Testis (tissue), 2 donors: Measurements from ENCODE around the gene ISCU.

Experiments used
- POLR2A ChIP-seq: fragments of 450-650 bp; IDR thresholded peaks from one replicate; pipeline ENCODE4 v1.6.1; 2017; ENCODE audit warnings: antibody characterized with exemption, mild to moderate bottlenecking, moderate library complexity
- TF ChIP-seq, protein P1 (sequence below), 3 experiments: fragments of 450-650 bp in 2 of 3; fragments of 200-600 bp in 1 of 3; sonication (generic) in 1 of 3; IDR thresholded peaks; one replicate each; pipeline ENCODE4 v1.5.1; 2016 to 2019; ENCODE audit warnings: antibody characterized with exemption in 3 of 3, mild to moderate bottlenecking in 2 of 3, moderate library complexity in 1 of 3

- TF ChIP-seq, protein P1, sequence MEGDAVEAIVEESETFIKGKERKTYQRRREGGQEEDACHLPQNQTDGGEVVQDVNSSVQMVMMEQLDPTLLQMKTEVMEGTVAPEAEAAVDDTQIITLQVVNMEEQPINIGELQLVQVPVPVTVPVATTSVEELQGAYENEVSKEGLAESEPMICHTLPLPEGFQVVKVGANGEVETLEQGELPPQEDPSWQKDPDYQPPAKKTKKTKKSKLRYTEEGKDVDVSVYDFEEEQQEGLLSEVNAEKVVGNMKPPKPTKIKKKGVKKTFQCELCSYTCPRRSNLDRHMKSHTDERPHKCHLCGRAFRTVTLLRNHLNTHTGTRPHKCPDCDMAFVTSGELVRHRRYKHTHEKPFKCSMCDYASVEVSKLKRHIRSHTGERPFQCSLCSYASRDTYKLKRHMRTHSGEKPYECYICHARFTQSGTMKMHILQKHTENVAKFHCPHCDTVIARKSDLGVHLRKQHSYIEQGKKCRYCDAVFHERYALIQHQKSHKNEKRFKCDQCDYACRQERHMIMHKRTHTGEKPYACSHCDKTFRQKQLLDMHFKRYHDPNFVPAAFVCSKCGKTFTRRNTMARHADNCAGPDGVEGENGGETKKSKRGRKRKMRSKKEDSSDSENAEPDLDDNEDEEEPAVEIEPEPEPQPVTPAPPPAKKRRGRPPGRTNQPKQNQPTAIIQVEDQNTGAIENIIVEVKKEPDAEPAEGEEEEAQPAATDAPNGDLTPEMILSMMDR (IDR thresholded peaks at IDR 0.05): no peak
- no peak for TF ChIP-seq POLR2A
Measured at GRCh38 chr12:108523365-108523764, 39.0 kb upstream of the ISCU start.
